Type B pancreatic cell (in vitro differentiated cells): ENCODE results near the gene SERINC5. TPM values are rescaled to one million over a fixed set of nuclear protein-coding genes. Genes with fewer than 3 reads are reported as not detected.

ENCODE experiments used
- DNase-seq: peaks from one replicate; pipeline ENCODE4 v3.0.0; 2021; ENCODE audit warnings: mixed read lengths; ENCODE audit not compliant: unreplicated experiment; ENCODE audit errors: extremely low spot score
- H3K27ac Mint-ChIP-seq: 2 replicates; pipeline ENCODE4 v1.8.0; 2021; ENCODE audit warnings: mild to moderate bottlenecking, mixed read lengths
- H3K27me3 Mint-ChIP-seq: 2 replicates; pipeline ENCODE4 v1.8.0; 2021; ENCODE audit warnings: mixed read lengths
- H3K36me3 Mint-ChIP-seq: 2 replicates; pipeline ENCODE4 v1.8.0; 2021; ENCODE audit warnings: mixed read lengths
- H3K4me1 Mint-ChIP-seq: one replicate; pipeline ENCODE4 v1.8.0; 2021; ENCODE audit warnings: mixed read lengths; ENCODE audit not compliant: unreplicated experiment
- H3K4me3 Mint-ChIP-seq: 2 replicates; pipeline ENCODE4 v1.8.0; 2021; ENCODE audit warnings: mild to moderate bottlenecking, mixed read lengths
- H3K9me3 Mint-ChIP-seq: 2 replicates; pipeline ENCODE4 v1.8.0; 2021; ENCODE audit warnings: mixed read lengths
- CTCF ChIP-seq: fragments of 200-600 bp; sonication (generic); conservative IDR thresholded peaks from 2 replicates; pipeline ENCODE4 v1.5.0; 2021; ENCODE audit warnings: antibody characterized with exemption, mild to moderate bottlenecking
- total RNA-seq: library from RNA; stranded (reverse); gene quantifications from 2 replicates; pipeline ENCODE4 v1.2.1, GENCODE V29; 2021; ENCODE audit warnings: low replicate concordance

The SERINC5 gene
- total RNA-seq, 1 donor from 2014 or later, result 59.0 TPM

DNA sequence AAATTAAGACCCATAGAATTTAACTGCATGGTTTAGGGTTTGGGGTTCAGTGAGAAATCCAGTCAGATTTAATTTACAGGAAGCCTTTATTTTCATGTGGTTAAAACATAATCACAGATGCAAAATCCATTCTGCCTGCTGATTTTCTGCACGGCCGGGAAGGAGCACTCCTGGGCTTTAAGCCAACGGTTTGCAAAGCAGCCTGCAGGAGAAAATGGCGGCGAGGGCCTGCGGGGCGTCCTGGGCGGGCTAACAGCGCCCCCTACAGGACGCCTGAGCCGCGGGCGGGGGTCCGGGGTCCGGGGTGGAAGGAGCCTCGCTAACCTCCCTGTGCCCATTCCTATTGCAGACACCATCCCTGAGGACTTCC, 173.1 kb downstream of the SERINC5 start:
- no peaks in the 10 kb centered on the region for H3K9me3 Mint-ChIP-seq
- H3K27ac Mint-ChIP-seq, result no peak overlapping the region
- H3K36me3 Mint-ChIP-seq, result no peaks in the 10 kb centered on the region
- DNase-seq, result no peak
- no peak overlapping the region for H3K4me3 Mint-ChIP-seq
- H3K27me3 Mint-ChIP-seq, result peaks cover 3% of the 10 kb centered on the region
- H3K4me1 Mint-ChIP-seq, result peaks cover 5% of the 10 kb centered on the region
- peak; percentile 79 for TF ChIP-seq CTCF

DNA sequence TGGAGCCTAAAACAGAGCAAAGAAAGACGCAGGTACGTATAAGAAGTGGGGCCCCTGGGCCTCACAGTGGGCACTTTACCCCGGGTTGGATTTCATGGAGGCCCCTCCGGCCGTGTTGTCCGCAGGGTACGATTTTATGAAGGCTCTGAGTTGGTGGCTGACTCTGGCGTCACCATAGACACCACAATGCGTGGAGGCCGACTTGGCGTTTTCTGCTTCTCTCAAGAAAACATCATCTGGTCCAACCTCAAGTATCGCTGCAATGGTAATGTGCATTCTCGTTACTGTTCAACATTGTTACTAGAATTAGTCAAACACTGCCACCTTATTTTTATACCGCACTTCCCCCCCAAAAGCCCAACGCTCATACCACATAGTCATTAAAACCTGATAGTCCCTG, 173.6 kb downstream of the SERINC5 start:
- Mint-ChIP-seq H3K27ac (peak overlapping the region; percentile 39), H3K4me1 (peaks cover 5% of the 10 kb centered on the region), H3K27me3 (peaks cover 3% of the 10 kb centered on the region), H3K9me3 (no peaks in the 10 kb centered on the region), H3K4me3 (no peak overlapping the region), H3K36me3 (no peaks in the 10 kb centered on the region)
- no peak for DNase-seq
- no peak for TF ChIP-seq CTCF

GRCh38 chr5:80078921-80079320, 176.9 kb downstream of the SERINC5 start:
- Mint-ChIP-seq H3K9me3 (no peaks in the 10 kb centered on the region), H3K36me3 (no peaks in the 10 kb centered on the region), H3K27me3 (peaks cover 3% of the 10 kb centered on the region), H3K4me3 (no peak overlapping the region), H3K27ac (no peak overlapping the region), H3K4me1 (peaks cover 5% of the 10 kb centered on the region)
- no peak for TF ChIP-seq CTCF
- no peak for DNase-seq

DNA sequence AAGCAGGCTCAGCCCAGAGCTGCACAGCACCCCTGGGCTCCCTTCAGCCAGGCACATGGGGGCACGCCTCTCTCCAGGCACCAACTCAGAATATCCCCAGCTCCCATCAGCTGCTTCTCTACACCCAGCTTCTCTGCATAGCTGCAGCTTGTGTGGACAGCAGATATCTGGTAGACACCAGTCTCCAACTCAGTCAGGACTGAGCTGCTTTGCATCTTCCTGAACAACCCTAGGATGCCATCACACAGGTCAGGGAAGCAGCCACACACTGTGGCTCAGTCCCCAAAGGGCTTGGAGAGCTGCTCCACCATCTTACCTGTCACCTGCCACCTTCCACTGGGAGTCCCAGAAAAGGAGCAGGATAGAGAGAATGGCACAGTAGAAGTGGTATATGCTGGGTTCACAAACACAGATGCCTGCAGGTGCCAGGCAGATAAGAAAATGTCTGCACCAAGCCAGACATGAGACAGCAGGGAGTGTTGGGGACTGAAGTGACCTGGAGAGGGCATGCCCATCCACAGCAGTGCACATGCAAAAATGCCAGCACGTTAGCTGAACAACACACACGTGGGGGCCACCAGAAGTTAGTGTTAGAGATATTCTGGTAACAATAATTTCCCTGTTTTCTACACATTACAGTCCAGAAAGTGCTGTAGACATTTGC, 178.7 kb downstream of the SERINC5 start:
- no peak overlapping the region for H3K27ac Mint-ChIP-seq
- H3K9me3 Mint-ChIP-seq, result no peaks in the 10 kb centered on the region
- peaks cover 3% of the 10 kb centered on the region for H3K27me3 Mint-ChIP-seq
- no peak for TF ChIP-seq CTCF
- H3K4me1 Mint-ChIP-seq, result no peaks in the 10 kb centered on the region
- H3K36me3 Mint-ChIP-seq, result no peaks in the 10 kb centered on the region
- H3K4me3 Mint-ChIP-seq, result no peak overlapping the region
- peak; percentile 34 for DNase-seq

DNA sequence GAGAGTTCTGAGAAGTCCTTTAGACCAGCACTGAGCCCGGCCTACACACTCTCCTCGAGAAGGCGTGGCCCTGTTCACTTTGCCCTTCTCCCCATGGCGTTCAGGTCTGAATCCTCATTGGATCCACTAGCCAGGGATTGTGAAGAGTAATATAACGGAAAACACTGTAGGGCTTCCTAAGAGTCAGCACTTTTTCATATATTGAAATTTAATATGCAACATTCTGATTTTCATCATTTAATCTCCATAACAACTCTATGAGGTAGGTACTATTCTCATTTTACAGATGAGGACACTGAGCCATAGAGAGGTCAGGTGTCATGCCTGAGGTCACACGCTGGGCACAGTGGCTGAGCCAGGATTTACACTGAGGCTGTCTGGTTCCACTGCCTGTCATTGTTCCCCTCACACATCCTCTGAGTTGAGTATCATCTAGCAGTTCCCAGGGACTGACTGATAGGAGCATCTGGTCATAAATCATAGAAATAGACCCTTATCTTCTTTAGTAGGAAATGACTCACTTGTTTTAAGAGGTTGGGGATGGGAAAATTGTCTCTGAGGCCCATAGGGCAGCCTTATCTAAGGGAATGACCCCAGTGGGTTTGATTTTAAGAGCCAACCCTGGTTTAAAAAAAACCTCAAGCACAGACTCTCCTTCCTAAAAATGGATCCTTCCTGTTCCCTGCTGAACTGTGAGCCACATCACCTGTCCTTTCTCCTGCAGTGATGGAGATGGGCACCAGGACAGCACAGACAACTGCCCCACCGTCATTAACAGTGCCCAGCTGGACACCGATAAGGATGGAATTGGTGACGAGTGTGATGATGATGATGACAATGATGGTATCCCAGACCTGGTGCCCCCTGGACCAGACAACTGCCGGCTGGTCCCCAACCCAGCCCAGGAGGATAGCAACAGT, 179.5 kb downstream of the SERINC5 start:
- Mint-ChIP-seq H3K4me3 (no peak overlapping the region), H3K36me3 (no peaks in the 10 kb centered on the region), H3K9me3 (no peaks in the 10 kb centered on the region), H3K27ac (no peak overlapping the region), H3K27me3 (peaks cover 3% of the 10 kb centered on the region), H3K4me1 (no peaks in the 10 kb centered on the region)
- TF ChIP-seq CTCF, result no peak
- no peak for DNase-seq
